HG03432 (cell line): ENCODE measurements around the gene LSM12.

ENCODE experiments used
- ATAC-seq: cut with Tn5 transposase; IDR thresholded peaks from one replicate; pipeline ENCODE4 v1.9.1; 2021; ENCODE audit warnings: mild to moderate bottlenecking, moderate library complexity; ENCODE audit not compliant: unreplicated experiment

Gene LSM12

GRCh38 chr17:44095647-44096496, 29.4 kb upstream of the LSM12 start:
- no peak for ATAC-seq

DNA sequence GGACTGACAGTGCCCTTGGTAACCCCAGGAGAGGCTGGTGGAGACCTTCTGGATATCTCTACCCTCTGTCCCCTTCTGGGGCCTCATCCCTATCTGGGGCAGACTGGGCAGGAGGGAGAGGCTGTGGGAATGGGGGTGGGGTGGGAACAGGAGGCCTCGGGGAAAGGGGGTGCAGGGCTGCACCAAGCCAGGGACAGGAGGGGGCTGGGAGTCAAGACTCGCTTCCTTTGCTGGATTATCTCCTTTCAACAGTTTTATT, 28.8 kb upstream of the LSM12 start:
- ATAC-seq, result no peak

- no peak for ATAC-seq
These were observed 28.4 kb upstream of the LSM12 start for GRCh38 chr17:44094701-44095387.

DNA sequence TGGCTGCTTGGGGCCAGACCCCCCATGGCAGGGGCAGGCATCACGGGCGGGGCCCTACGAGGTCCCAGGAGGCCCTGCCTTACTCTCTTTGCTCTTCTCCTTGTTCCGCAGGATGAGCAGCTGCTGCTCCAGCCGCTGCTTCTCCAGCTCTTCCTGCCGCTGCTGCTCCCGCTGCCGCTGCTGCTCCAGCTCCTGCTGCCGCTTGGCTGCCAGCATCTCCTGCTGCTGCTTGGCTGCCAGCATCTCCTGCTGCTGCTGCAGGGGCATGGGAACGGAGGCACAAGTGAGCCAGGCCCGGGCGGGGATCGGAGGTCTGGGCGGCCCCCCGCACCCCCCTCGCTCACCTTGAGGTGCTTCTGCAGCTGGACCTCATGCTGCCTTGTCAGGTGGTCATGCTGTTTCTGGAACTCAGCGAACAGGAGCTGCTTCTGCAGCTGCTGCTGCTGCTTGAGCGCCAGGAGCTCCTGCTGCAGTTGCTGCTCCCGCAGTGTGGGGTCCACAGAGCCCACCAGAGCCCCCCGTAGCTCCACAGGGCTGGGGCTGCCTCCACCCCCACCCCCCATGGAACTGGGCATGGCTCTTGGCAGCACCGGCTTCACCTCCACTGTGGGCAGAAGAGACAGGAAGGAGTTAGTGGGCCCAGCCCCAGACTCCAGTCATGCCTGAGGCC, 26.9 kb upstream of the LSM12 start:
- ATAC-seq, result no peak

GRCh38 chr17:44092051-44092450, 25.6 kb upstream of the LSM12 start:
- ATAC-seq, result no peak

DNA sequence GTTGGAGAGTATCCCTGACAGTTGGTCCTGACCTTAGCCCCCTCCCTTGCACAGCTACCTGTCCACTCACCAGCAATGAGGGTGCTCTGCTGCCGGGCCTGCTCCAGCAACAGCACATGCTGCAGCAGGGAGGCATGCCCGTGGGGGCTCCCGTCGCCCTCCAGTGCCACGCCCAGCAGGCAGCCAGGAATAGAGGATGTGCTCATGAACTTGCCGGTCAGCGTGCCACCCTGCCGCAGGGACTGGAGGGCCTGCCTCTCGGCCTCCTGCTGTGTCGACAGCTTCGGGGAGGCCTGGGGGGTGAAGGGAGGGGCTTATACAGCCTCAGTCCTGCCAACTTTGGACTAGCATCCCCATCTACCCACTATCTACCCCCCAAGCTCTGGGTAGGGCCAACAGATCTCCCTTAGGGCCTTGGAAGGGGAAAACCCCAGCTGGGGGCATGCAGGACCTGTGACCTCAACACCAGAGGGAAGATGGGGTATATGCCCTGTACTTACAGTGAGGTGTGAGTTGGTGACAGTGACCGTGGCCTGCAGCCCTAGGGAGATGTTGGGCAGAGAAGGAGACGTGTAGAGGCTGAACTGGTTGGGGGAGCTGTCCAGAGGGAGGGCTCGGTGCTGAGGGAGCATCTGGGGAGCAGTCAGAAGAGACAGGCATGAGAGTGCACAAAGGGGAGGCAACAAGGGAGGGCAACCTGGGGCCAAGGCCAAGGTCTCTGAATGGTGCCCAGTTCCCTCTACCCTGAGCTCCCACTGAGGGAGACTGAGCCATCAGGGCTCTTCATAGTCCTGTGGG, 24.9 kb upstream of the LSM12 start:
- ATAC-seq, result no peak

- ATAC-seq, result no peak
These were observed 21.8 kb upstream of the LSM12 start for GRCh38 chr17:44088254-44088653.

DNA sequence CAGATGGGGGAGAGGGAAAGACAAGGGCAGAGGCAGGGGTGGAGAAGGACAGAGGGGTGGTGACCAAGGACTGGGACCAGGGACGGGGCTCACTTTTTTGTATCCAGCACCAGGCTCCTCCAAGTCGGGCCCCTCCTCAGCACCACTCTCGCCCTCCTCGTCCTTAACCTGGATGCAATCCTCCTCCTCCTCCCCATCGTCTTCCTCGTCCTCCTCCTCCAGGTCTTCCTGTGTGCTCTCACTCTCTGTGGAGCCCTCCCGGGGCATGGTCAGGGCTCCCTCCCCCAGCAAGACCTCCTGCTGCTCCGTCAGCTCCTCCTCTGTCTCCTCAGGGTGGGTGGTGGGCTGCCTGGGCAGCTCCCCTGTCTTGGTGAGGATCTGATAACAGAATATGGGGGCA, 20.8 kb upstream of the LSM12 start:
- no peak for ATAC-seq

GRCh38 chr17:44086364-44087311, 20.2 kb upstream of the LSM12 start:
- no peak for ATAC-seq

- no peak for ATAC-seq
These were observed 19.4 kb upstream of the LSM12 start for GRCh38 chr17:44085908-44086307.

DNA sequence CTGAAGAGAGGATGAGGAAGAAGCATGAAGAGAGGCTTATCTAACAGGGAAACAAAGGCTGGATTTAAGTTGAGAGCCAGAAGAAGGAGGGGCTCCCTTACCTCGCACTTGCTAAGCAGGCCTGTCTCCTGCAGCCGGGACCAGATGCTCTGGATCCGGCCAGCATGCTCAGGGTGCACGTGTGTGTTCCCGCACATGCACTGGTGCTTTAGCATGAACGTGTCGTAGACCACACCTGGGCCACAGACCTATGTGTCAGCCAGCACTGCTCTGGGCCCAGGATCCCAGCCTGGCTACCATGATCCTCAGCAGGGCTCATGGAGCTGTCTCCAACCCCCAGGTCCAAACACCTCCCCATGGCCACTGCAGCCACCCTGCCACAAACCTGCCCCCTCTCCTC, 18.4 kb upstream of the LSM12 start:
- ATAC-seq, result no peak

DNA sequence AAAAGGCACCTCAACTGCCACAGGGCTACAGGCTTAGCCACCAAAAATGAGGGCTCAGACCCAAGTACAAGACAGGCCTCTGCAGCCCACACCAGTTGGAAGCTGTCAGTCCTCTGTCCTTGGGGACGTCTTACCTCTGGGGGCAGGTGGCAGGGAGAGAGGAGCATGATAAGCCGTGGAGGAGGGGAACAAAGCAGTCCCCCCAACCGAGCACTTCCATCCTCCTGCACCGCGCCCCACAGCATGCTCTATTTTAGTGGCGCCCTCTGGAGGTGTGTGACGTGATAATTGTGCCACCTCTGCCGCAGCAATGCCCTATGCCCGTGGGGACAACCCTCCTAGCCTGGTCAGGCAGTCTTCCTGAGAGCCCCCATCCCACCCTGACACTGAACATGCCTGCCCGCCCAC, 17.7 kb upstream of the LSM12 start:
- no peak for ATAC-seq

DNA sequence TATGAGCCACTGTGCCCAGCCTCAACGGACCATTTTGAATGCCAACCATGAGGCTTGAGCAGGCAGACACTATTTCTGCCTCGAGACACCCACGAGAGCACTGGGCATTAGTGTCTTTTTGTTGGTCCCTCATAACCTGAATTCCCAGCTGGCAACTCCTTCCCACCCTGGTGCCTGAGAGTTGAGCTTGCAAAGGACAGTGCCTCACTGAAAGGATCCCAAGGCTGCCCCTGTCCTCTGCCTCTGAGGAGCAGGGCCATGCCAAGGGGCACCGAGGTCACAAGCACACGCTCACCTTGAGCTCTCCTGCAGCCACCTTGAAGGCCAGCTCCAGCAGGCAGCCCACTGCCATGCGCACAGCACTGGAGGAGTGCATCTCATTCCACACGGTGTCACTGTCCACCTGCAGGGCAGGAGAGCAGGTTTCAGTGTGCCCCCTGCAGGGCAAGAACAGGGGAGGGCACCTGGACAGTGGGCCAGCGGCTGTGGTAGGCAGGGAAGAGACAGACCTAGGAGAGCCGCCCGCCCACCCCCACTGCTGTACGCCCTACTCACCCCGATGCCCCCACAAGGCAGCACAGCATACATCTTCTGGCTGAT, 16.9 kb upstream of the LSM12 start:
- no peak for ATAC-seq

- ATAC-seq, result no peak
These were observed 15.9 kb upstream of the LSM12 start for GRCh38 chr17:44082256-44082927.

- ATAC-seq, result no peak
These were observed 15.2 kb upstream of the LSM12 start for GRCh38 chr17:44081681-44082080.

DNA sequence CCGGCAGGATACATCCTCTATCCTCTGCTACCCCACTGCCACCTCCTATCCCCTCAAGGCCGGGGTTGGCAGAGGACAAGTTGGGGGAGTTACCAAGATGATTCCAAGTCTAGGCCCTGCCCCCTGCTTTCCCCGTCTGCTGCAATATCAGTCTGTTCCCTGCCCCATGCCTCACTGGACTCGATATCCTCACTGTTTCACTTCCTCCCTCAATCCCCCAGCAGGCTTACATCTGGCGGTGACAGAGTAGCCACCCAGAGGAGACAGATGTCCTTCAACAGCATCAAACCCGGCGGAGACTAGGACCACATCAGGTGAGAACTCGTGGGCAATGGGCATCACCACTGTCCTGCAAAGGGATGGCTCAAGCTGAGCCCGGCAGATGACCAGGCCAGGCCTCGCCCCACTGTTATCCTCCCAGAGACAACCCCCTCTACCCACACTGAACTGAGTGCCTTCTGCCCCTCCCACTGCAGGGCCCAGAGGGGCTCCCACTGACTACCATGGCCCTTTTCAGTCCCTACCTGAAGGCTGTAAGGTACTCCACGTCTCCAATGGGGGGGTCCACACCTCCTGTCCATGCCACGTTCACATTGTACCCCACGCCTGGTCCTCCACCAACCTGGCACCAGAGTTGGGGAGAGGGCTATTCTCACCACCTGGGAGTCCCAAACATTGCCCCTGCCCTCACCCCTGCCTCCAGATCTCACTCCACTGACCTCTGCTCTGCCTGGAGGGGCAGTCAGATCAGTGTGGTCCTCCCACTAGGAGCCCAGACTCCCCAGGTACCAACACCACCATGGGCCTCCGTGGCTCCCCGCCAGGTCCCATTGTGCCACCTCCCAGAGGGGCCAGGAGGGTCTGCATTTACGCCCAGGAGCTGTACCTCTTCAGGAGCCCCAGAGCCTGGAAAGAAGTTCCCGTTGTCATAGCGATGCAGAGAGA, 13.7 kb upstream of the LSM12 start:
- no peak for ATAC-seq

- no peak for ATAC-seq
These were observed 11.9 kb upstream of the LSM12 start for GRCh38 chr17:44078412-44078811.

DNA sequence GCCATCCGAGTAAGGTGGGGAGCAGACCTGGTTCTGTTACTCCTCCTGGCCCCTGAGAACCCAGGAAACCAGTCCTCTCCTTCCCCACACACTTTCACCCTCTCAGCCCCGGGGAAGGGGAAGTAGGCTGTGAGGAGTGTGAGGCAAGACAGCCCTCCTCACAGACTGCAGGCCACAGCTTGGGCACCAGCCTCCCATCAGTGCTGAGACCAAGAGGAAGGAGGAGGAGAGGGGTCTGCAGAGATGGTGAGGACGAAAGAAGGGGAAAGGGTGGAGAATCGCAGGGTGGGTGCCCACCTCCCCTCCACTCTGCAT, 11.1 kb upstream of the LSM12 start:
- ATAC-seq, result no peak
